CD4-positive, CD25-positive, alpha-beta regulatory T cell (primary cell): Measurements from ENCODE around the gene ZNF652. TPM values are rescaled to one million over a fixed set of nuclear protein-coding genes. Genes with fewer than 3 reads are reported as not detected.
"Not testable (repeated sequence)": the region's sequence is repeated elsewhere in the genome, so short reads cannot be mapped to it uniquely, and the experiment has no call there.

Experiments used
- ATAC-seq, 2 donors: fragments of 150-1000 bp; cut with Tn5 transposase; one replicate each; pipeline ENCODE4 v1.10.0; 2021; ENCODE audit warnings: low read depth in 2 of 2, moderate number of reproducible peaks in 2 of 2, moderate library complexity in 1 of 2
- DNase-seq, 3 donors: peaks; one replicate each; pipeline versions ENCODE4 v3.0.0 to v3.0.0-alpha.2; 2012 to 2022; ENCODE audit warnings: mixed read lengths in 1 of 3
- H3K27ac ChIP-seq: one replicate; pipeline ENCODE4 v1.7.0; 2013; ENCODE audit warnings: mild to moderate bottlenecking, low read length; ENCODE audit not compliant: insufficient read depth, poor library complexity, severe bottlenecking
- H3K27me3 ChIP-seq: one replicate; pipeline ENCODE4 v1.7.0; 2013; ENCODE audit warnings: low read length; ENCODE audit not compliant: control insufficient read depth, insufficient read depth
- H3K36me3 ChIP-seq: one replicate; pipeline ENCODE4 v1.7.0; 2013; ENCODE audit warnings: mild to moderate bottlenecking, low read length, moderate library complexity; ENCODE audit not compliant: control insufficient read depth, insufficient read depth
- H3K4me1 ChIP-seq: 2 replicates; pipeline ENCODE4 v1.7.0; 2013; ENCODE audit warnings: mild to moderate bottlenecking, low read length; ENCODE audit not compliant: insufficient read depth, control insufficient read depth, poor library complexity, severe bottlenecking
- H3K4me3 ChIP-seq: one replicate; pipeline ENCODE4 v1.7.0; 2013; ENCODE audit warnings: low read depth, mild to moderate bottlenecking, low read length, moderate library complexity
- H3K9me3 ChIP-seq, 2 experiments: 1 replicate in 1 of 2; 2 replicates in 1 of 2; pipeline ENCODE4 v1.7.0; 2013; ENCODE audit warnings: low read length in 2 of 2, mild to moderate bottlenecking in 1 of 2, moderate library complexity in 1 of 2; ENCODE audit not compliant: control insufficient read depth in 2 of 2
- H3K27ac Mint-ChIP-seq, 3 donors: one replicate each; pipeline ENCODE4 v1.8.0; 2020 to 2022; ENCODE audit warnings: mild to moderate bottlenecking in 3 of 3, mixed read lengths in 3 of 3, moderate library complexity in 2 of 3
- H3K27me3 Mint-ChIP-seq: one replicate; pipeline ENCODE4 v1.8.0; 2022; ENCODE audit warnings: mild to moderate bottlenecking, mixed read lengths
- H3K36me3 Mint-ChIP-seq: one replicate; pipeline ENCODE4 v1.8.0; 2020; ENCODE audit warnings: mixed read lengths
- H3K4me1 Mint-ChIP-seq, 4 donors: one replicate each; pipeline ENCODE4 v1.8.0; 2020 to 2022; ENCODE audit warnings: mixed read lengths in 4 of 4, mild to moderate bottlenecking in 1 of 4
- H3K4me3 Mint-ChIP-seq, 4 donors: one replicate each; pipeline ENCODE4 v1.8.0; 2020 to 2022; ENCODE audit warnings: mild to moderate bottlenecking in 4 of 4, mixed read lengths in 4 of 4, moderate library complexity in 3 of 4
- H3K9me3 Mint-ChIP-seq, 7 donors: one replicate each; pipeline ENCODE4 v1.8.0; 2020 to 2022; ENCODE audit warnings: mixed read lengths in 7 of 7, mild to moderate bottlenecking in 3 of 7, moderate library complexity in 2 of 7
- polyA plus RNA-seq, 4 donors: library from polyadenylated mRNA; unstranded; fragments of 300-500 nt; fragmentation: Illumina TruSeq; gene quantifications; one replicate each; pipeline ENCODE4 v1.2.3, GENCODE V29; 2021
- total RNA-seq: library from RNA; stranded (reverse); gene quantifications from one replicate; pipeline ENCODE4 v1.2.3, GENCODE V29; 2022

ZNF652 gene
- total and polyA plus RNA-seq, 5 donors from 2014 or later: 8.9 to 34.4 (median 16.1) TPM

DNA sequence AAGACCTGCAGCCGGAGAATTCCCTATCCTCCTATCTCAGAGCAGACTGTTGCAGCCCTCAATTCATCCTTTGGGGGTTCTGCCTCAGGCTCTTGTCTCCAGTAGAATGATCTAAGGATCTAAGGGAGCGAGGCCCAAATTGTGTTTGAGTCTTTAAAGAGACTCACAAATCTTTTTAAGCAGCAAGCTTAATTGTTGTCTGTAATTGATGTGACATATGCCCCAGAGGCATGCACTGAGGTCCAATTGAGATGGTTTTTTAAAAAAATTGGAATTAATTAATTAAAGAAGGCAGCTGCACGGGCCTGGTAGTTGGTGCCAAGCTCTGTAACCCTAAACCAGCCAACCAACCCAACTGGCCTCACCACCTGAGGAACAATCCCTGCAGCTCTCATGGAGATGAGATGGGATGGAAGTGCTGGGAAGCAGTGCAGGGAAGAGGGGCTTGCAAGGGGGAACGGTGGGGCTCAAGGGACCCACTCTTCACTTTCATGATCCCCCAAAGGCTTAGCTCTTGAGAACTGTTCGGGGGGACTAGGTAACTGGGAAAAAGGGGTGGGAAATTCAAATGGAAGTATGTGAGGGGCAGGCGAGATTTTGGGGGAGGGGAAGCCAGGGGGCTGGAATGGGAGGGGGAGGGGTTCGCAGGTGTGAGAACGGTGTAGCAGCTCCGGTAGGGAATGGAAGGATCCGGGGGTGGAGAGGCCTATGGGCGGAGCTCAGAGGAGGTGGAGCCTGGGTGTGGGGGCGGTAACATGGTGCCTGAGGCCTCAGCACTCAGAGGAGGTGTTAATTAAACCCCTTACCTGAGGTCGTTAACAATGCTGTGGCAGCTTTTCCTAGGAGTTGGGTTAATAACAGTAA is 9.2 kb upstream of the ZNF652 start:
- Mint-ChIP-seq H3K36me3 (peaks cover 5% of the 10 kb centered on the region), H3K9me3 (peaks cover 0 to 1% (median 0%) of the 10 kb centered on the region in 7 donors), H3K4me3 (no peak overlapping the region), H3K4me1 (peaks cover 0 to 6% (median 2%) of the 10 kb centered on the region in 4 donors), H3K27ac (peak overlapping the region in 1 of 3 donors; percentile 71), H3K27me3 (no peaks in the 10 kb centered on the region)
- Histone ChIP-seq H3K4me1 (no peaks in the 10 kb centered on the region), H3K36me3 (no peaks in the 10 kb centered on the region), H3K4me3 (no peak overlapping the region), H3K27ac (no peak overlapping the region), H3K9me3 (no peaks in the 10 kb centered on the region), H3K27me3 (no peaks in the 10 kb centered on the region)
- DNase-seq: no peak
- ATAC-seq: no peak

GRCh38 chr17:49369760-49370159 is 7.7 kb upstream of the ZNF652 start:
- no peak for DNase-seq
- no peaks in the 10 kb centered on the region for H3K4me1 ChIP-seq
- Mint-ChIP-seq H3K27ac (no peak overlapping the region), H3K4me1 (peaks cover 0 to 11% (median 7%) of the 10 kb centered on the region in 4 donors), H3K9me3 (peaks cover 0 to 1% (median 0%) of the 10 kb centered on the region in 7 donors), H3K36me3 (peaks cover 9% of the 10 kb centered on the region), H3K27me3 (no peaks in the 10 kb centered on the region), H3K4me3 (no peak overlapping the region)
- no peak for ATAC-seq
- no peak overlapping the region for H3K27ac ChIP-seq
- no peaks in the 10 kb centered on the region for H3K27me3 ChIP-seq
- H3K9me3 ChIP-seq: no peaks in the 10 kb centered on the region
- no peaks in the 10 kb centered on the region for H3K36me3 ChIP-seq
- no peak overlapping the region for H3K4me3 ChIP-seq

DNA sequence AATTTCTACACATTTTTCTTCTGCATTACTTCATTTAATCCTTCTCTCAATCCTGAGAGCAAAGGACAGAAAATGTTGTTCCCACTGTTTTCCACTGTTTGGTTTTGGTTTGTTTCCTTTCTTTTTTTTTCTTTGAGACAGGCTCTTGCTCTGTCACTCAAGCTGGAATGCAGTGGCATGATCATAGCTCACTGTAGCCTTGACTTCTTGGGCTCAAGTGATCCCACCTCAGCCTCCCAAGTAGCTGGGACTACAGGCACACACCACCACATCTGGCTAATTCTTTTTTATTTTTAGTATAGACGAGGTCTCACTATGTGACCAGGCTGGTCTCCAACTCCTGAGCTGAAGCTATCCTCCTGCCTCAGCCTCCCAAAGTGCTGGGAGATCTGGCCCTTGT is 7.0 kb upstream of the ZNF652 start:
- H3K4me1 ChIP-seq: no peaks in the 10 kb centered on the region
- Mint-ChIP-seq H3K36me3 (peaks cover 9% of the 10 kb centered on the region), H3K27me3 (no peaks in the 10 kb centered on the region)

GRCh38 chr17:49365667-49366066 is 3.6 kb upstream of the ZNF652 start:
- Mint-ChIP-seq H3K4me1 (peaks cover 0 to 26% (median 16%) of the 10 kb centered on the region in 4 donors), H3K27me3 (no peaks in the 10 kb centered on the region), H3K27ac (peak overlapping the region in 1 of 3 donors; percentile 34), H3K4me3 (peak overlapping the region in 2 of 4 donors; percentile 68 to 90), H3K9me3 (peaks cover 0 to 1% (median 0%) of the 10 kb centered on the region in 7 donors), H3K36me3 (peaks cover 4% of the 10 kb centered on the region)
- ATAC-seq: no peak
- Histone ChIP-seq H3K9me3 (no peaks in the 10 kb centered on the region), H3K4me3 (no peak overlapping the region), H3K27ac (no peak overlapping the region), H3K4me1 (peaks cover 12% of the 10 kb centered on the region), H3K27me3 (no peaks in the 10 kb centered on the region), H3K36me3 (no peaks in the 10 kb centered on the region)
- peak in 1 of 3 donors; percentile 49 for DNase-seq

More for the DNA sequence above, 7.0 kb upstream of the ZNF652 start:
- Histone ChIP-seq H3K4me3 (no peak overlapping the region), H3K27ac (no peak overlapping the region), H3K9me3 (no peaks in the 10 kb centered on the region), H3K27me3 (no peaks in the 10 kb centered on the region), H3K36me3 (no peaks in the 10 kb centered on the region)
- Mint-ChIP-seq H3K9me3 (peaks cover 0 to 1% (median 0%) of the 10 kb centered on the region in 7 donors), H3K4me1 (peaks cover 0 to 11% (median 7%) of the 10 kb centered on the region in 4 donors), H3K4me3 (no peak overlapping the region), H3K27ac (no peak overlapping the region)
- ATAC-seq (no peak), DNase-seq (no peak)

- not testable (repeated sequence) for H3K27ac Mint-ChIP-seq, ATAC-seq, H3K27me3 Mint-ChIP-seq
Observed at GRCh38 chr17:49365126-49365525, 3.1 kb upstream of the ZNF652 start.

DNA sequence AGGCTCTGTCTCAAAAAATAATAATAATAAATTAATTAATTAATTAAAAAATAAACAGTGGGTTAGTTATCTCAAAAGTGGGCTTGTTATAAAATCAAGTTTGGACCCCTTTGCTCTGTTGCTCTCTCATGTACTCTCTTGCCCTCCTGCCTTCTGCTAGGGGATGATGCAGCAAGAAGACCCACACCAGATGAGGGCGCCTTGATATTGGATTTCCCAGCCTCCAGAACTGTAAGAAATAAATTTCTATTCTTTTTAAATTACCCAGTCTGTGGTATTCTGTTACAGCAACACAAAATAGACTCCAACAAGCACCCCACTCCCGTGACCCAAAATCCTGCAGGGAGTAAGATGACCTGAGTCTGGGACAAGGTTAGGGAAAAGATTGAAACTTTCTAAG is 2.1 kb upstream of the ZNF652 start:
- Mint-ChIP-seq H3K36me3 (peaks cover 4% of the 10 kb centered on the region), H3K4me1 (peaks cover 9 to 41% (median 32%) of the 10 kb centered on the region in 4 donors), H3K27ac (no peak overlapping the region), H3K9me3 (peaks cover 0 to 1% (median 0%) of the 10 kb centered on the region in 7 donors), H3K27me3 (no peaks in the 10 kb centered on the region), H3K4me3 (peak overlapping the region in 1 of 4 donors; percentile 70)
- Histone ChIP-seq H3K36me3 (no peaks in the 10 kb centered on the region), H3K27ac (no peak overlapping the region), H3K4me1 (peaks cover 27% of the 10 kb centered on the region), H3K27me3 (no peaks in the 10 kb centered on the region), H3K9me3 (no peaks in the 10 kb centered on the region), H3K4me3 (no peak overlapping the region)
- ATAC-seq (no peak), DNase-seq (no peak)

More at GRCh38 chr17:49365126-49365525, 3.1 kb upstream of the ZNF652 start:
- peaks cover 3 to 31% (median 22%) of the 10 kb centered on the region in 4 donors for H3K4me1 Mint-ChIP-seq
- not testable (repeated sequence) for DNase-seq, H3K4me3 ChIP-seq, H3K27ac ChIP-seq, H3K36me3 ChIP-seq, H3K9me3 Mint-ChIP-seq, H3K27me3 ChIP-seq, H3K9me3 ChIP-seq, H3K36me3 Mint-ChIP-seq
- H3K4me3 Mint-ChIP-seq: peak overlapping the region in 2 of 4 donors; percentile 68 to 90
- H3K4me1 ChIP-seq: peaks cover 17% of the 10 kb centered on the region

GRCh38 chr17:49363251-49363650 is 1.2 kb upstream of the ZNF652 start:
- no peak for DNase-seq
- H3K27ac Mint-ChIP-seq: peak overlapping the region in 1 of 3 donors; percentile 87
- Histone ChIP-seq H3K27ac (no peak overlapping the region), H3K4me3 (no peak overlapping the region), H3K9me3 (no peaks in the 10 kb centered on the region), H3K27me3 (no peaks in the 10 kb centered on the region), H3K36me3 (no peaks in the 10 kb centered on the region), H3K4me1 (peaks cover 36% of the 10 kb centered on the region)
- H3K27me3 Mint-ChIP-seq: no peaks in the 10 kb centered on the region
- no peak for ATAC-seq
- peak overlapping the region in 2 of 4 donors; percentile 57 to 82 for H3K4me3 Mint-ChIP-seq
- H3K36me3 Mint-ChIP-seq: peaks cover 4% of the 10 kb centered on the region
- H3K4me1 Mint-ChIP-seq: peaks cover 18 to 45% (median 38%) of the 10 kb centered on the region in 4 donors
- H3K9me3 Mint-ChIP-seq: peaks cover 0 to 1% (median 0%) of the 10 kb centered on the region in 7 donors
